ENCODE measurements around the gene ECEL1. TPM values are rescaled to one million over a fixed set of nuclear protein-coding genes. Genes with fewer than 3 reads are reported as not detected.

ECEL1 gene
- total RNA-seq, 2 experiments from 2014 or later, result not detected

DNA sequence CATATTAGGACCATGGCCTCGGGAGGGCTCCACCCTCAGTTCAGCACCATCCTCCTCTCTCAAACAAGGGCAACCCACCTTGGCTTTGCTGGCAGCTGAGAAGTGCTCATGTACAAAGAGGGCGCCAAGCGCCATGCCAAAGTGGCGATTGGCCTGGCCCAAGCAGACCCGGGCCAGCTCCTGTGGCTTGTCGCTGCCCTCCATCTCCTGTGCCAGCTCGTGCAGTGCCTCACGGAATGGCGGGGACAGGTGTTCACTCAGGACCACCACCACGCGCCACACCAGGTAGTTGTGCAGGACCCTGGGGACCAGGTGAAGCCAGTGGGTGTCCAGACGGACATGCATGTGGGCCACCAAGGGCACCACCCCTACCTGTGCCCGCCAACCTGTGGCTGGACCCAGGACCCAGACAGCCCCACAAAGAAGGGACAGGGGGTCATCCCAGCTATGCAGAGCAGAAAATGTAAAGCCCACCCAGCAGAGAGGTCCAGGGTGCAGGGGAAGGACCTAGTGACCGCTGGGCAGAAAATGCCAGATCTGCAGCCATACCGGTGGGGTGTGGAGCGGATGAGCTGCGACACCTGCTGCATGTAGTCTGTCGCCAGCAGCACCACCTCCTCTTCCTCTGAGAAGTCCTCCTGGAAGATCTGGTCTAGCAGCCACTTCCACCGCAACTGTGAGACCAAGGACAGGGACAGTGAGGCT, 3.6 kb downstream of the ECEL1 start:
- H3K4me1 Mint-ChIP-seq (ENCODE audit: low read depth), result peaks cover 5% of the 10 kb centered on the region
- no peak for ATAC-seq
- POLR2A ChIA-PET, result no interaction called here
- CTCF ChIA-PET, result no interaction called here
- no peak overlapping the region for H3K27ac Mint-ChIP-seq
- no peaks in the 10 kb centered on the region for H3K9me3 Mint-ChIP-seq (ENCODE audit: insufficient read depth)
- peaks cover 32% of the 10 kb centered on the region for H3K27me3 Mint-ChIP-seq (ENCODE audit: low read depth)
- DNase-seq, result no peak
- H3K4me3 Mint-ChIP-seq, result no peak overlapping the region
- H3K36me3 Mint-ChIP-seq (ENCODE audit: low read depth), result no peaks in the 10 kb centered on the region

DNA sequence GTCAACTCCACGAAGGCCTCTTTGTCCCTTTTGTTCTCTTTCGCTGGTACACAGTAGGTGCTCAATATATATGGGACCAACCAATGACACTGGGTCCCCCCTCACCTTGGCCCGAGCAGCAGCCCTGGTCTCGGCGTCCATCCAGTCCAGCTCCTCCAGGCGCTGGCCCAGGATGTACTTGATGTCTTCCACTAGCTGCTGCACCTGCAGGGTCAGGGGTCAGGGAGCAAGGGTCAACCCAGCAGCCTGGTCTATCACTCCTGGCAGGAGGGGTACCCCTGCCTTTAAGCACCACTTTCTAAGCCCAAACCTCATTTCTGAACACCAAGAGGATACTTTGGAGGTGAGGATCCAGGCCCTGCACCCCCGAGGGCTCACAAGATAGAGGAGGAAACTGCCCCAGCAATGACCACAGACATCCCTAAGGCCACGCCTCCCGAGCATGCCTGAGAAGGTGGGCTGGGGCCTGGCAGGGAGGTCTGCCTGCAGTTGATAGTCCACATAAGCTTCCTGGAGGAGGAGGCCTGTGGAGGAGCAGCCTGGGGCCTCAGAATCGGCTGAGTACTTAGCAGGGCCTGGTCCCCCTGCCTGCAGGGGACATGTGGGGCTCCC, 4.2 kb downstream of the ECEL1 start:
- CTCF ChIA-PET, result no interaction called here
- no peaks in the 10 kb centered on the region for H3K9me3 Mint-ChIP-seq (ENCODE audit: insufficient read depth)
- H3K4me1 Mint-ChIP-seq (ENCODE audit: low read depth), result peaks cover 5% of the 10 kb centered on the region
- no peak for DNase-seq
- H3K36me3 Mint-ChIP-seq (ENCODE audit: low read depth), result no peaks in the 10 kb centered on the region
- H3K27me3 Mint-ChIP-seq (ENCODE audit: low read depth), result peaks cover 25% of the 10 kb centered on the region
- H3K4me3 Mint-ChIP-seq, result no peak overlapping the region
- POLR2A ChIA-PET, result no interaction called here
- no peak overlapping the region for H3K27ac Mint-ChIP-seq
- ATAC-seq, result no peak

DNA sequence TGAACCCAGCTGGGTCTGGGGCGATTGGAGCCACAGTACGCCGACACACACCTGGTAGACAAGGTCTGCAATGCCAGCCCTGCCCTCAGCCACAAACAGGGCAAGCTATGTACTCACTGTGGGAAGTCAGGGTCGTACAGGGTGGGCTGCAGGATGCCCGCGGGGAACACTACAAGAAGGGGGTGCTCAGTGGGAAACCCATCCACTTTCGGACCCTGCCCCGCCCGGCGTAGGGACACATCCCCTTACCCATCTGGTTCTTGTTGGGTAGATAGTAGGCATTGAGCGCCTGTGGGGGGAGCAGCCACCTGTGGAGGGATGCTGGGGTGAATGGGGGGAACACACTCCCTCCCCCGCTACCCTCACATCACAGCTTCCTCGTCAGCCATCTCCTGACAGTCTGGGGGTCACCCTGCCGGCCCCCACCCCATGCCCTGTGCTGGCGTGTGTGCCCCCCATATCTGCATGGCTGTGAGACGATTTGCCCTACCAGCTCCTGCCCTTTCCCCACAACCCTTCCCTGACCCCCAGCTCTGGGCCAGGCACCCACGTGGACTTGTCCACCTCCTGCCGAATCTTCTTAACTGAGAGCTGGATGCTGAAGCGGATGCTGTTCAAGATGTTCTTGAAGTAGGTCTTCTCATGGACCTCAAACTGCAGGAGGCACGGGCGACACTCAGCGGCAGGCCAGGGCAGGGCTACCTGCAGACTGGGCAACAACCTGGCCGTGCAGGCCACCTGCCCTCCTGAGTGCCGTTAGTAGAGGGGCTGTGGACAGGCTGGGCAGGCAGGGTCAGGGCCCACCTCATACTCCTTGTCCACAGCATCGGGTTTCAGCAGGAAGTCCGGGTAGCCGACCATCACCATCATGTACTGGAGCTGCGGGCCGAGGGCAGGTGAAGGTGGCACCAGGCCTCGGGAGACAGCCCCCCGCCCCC, 5.1 kb downstream of the ECEL1 start:
- Mint-ChIP-seq H3K27me3 (ENCODE audit: low read depth) (peaks cover 20% of the 10 kb centered on the region), H3K4me1 (ENCODE audit: low read depth) (peaks cover 5% of the 10 kb centered on the region), H3K9me3 (ENCODE audit: insufficient read depth) (no peaks in the 10 kb centered on the region), H3K4me3 (no peak overlapping the region), H3K36me3 (ENCODE audit: low read depth) (no peaks in the 10 kb centered on the region), H3K27ac (no peak overlapping the region)
- ChIA-PET POLR2A (no interaction called here), CTCF (no interaction called here)
- ATAC-seq (no peak), DNase-seq (no peak)

DNA sequence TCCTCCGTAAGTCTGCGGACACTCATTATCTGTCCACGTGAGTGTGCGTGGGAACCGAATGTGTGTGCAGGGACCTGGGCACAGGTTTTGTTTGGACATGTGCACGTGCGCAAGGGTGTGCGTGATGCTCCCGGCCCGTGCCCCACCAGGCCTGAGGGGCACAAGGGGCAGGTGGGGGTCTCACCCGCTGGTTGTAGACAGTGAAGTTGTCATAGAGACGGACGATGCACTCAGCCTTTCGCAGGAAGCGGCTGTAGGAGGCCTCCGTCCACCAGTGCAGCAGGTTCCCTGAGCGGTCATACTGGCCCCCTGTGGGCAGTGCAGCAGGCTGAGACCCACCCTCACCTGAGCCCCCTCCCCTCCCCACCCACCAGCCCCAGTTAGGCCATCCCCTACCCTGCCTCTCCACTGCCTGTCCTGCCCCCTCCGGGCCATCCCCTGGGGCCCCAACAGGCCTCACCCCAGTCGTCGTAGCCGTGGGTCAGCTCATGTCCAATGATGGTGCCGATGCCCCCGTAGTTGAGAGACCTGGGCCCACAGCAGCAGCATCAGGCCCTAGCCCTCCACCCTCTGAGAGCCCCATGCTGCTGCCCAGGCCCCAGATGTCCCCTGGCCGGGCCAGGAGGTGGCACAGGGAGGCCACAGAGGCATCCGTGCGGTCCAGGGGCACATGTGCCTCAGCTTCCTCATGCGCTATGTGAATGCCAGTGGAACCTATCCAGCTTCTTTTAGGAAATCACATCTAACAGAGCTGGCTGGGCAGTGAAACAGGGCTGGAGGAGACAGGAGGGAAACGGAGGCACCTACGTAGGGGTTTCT, 6.1 kb downstream of the ECEL1 start:
- peaks cover 15% of the 10 kb centered on the region for H3K27me3 Mint-ChIP-seq (ENCODE audit: low read depth)
- H3K9me3 Mint-ChIP-seq (ENCODE audit: insufficient read depth), result no peaks in the 10 kb centered on the region
- POLR2A ChIA-PET, result no interaction called here
- no peak overlapping the region for H3K27ac Mint-ChIP-seq
- CTCF ChIA-PET, result no interaction called here
- no peaks in the 10 kb centered on the region for H3K36me3 Mint-ChIP-seq (ENCODE audit: low read depth)
- DNase-seq, result no peak
- no peak for ATAC-seq
- no peak overlapping the region for H3K4me3 Mint-ChIP-seq
- peaks cover 5% of the 10 kb centered on the region for H3K4me1 Mint-ChIP-seq (ENCODE audit: low read depth)

DNA sequence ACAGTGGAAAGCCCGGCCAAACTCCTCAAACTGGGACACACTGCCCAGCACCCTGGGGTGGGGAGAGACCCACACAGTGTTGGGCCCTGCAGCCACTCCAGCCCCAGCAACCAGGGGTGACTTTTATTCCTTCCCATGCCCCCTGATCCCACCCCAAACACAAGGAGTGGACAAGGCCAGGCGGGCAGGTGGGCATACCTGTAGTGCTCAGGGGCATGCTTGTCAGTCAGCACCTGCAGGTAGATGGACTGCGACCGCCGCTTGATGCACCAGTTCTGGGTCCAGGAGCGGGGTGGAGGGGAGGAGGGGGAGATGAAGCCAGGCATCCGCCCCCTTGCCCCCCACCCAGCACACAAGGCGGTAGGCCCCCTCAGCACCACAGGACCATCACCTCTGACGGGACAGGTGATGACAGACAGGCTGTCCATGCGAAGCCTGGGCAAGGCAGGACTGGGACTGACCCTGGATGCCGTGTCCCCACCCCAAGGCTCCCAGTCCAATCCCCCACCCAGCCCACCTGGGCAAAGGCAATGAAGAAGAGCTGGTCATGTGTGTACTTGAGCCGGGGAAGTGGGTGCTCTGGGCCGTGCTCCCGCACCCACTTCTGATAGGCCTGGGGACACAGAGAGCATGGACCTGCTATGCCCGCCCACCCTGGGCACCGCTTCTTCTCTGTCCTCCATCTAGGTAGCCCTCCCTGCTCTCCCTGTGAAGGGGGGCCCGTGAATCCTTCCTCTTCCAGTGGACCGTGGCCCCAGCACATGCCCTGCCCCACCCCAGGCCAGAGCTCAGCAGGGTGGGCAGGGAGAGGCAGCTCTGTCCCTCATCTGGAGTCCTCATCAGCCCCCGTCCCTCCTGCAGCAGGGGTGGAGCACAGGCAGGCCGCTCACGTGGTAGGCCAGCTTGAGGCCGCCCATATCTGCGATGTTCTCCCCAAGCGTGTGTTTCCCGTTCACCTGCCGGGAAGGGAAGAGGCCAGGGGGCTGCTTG, 7.1 kb downstream of the ECEL1 start:
- CTCF ChIA-PET, result no interaction called here
- peaks cover 5% of the 10 kb centered on the region for H3K4me1 Mint-ChIP-seq (ENCODE audit: low read depth)
- H3K9me3 Mint-ChIP-seq (ENCODE audit: insufficient read depth), result no peaks in the 10 kb centered on the region

DNA sequence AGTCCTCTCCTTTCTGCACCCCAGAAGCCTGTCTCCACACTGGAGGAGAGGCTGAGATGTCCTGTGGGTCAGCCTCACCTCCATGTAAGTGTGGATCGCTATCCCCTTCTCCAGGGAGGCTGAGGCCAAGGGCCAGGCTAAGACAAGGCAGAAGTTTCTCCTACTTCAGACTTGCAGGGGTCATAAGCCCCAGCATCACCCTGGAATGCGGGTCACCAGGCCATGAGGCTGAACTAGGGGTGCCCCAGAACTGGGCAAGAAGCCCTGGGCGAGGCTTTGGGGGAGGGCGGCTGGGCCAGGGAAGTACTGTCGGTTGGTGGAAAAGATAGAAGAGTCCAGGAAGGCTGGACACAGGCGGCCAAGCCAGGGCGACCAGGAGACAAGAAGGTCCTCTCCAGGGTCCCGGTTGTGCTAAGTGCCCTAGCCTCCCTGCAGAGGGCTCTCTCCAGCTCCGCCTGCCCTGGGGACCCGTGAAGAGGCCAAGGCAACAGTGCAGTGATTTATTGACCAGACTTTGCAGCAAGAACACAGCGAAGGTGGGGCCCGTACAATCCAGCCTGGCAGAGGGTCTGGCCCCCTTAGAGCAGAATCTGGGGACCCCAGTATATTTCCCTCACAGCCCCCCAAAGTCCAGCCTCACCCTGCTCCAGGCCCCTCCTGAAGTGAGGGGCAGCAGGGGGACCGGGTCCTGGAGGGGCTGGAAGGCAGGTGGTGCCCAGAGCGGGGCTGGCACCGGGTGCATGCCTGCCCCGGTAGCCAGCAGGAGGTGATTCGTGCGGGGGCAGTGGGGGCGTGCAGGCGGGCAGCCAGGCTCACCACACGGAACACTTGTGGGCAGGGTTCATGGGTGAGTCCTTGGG, 8.1 kb downstream of the ECEL1 start:
- CTCF ChIA-PET, result no interaction called here

More for the DNA sequence above, 7.1 kb downstream of the ECEL1 start:
- Mint-ChIP-seq H3K4me3 (no peak overlapping the region), H3K27me3 (ENCODE audit: low read depth) (peaks cover 15% of the 10 kb centered on the region), H3K36me3 (ENCODE audit: low read depth) (no peaks in the 10 kb centered on the region), H3K27ac (no peak overlapping the region)
- ATAC-seq (no peak), DNase-seq (no peak)
- POLR2A ChIA-PET, result no interaction called here

DNA sequence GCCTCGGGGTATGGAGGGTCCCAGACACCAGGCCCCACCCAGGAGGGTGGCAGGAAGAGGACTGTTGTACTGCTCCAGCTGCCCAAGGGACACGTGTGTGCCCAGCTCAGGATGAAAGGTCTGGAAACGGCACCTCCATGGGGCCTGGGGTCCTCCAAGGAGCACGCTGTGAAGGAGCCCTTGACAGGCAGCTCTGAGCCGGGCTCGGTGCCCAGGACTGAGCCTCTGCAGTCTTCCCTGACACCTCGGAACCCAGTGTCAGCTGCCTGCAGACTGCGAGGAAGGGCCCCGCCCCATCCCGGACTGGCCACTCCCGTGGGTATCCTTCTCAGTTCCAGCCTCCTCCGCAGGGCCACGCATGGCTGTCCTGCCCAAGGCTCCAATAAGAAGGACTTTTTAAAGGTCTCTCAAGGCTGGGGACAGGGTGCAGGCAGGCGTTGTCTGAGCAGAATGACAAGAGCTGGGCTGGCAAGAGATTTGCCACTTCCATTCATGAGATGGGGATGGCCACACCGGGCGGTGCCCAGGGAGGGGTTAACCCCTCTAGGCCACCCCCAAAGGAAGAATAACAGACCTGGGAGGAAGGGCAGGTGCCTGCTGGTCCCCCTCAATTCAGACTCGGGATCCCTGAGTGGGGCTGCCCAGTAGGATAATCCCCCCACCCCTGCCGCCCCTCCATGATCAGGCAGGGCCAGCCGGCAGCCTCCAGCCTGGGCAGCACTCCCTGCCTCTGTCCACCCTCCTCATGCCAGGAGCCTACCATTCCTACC, 8.9 kb downstream of the ECEL1 start:
- Mint-ChIP-seq H3K4me1 (ENCODE audit: low read depth) (no peaks in the 10 kb centered on the region), H3K27ac (no peak overlapping the region)

More for the DNA sequence above, 8.1 kb downstream of the ECEL1 start:
- no peaks in the 10 kb centered on the region for H3K36me3 Mint-ChIP-seq (ENCODE audit: low read depth)
- ATAC-seq (no peak), DNase-seq (no peak)
- H3K9me3 Mint-ChIP-seq (ENCODE audit: insufficient read depth), result no peaks in the 10 kb centered on the region
- POLR2A ChIA-PET, result no interaction called here
- peaks cover 5% of the 10 kb centered on the region for H3K27me3 Mint-ChIP-seq (ENCODE audit: low read depth)
- no peak overlapping the region for H3K27ac Mint-ChIP-seq
- H3K4me3 Mint-ChIP-seq, result no peak overlapping the region
- H3K4me1 Mint-ChIP-seq (ENCODE audit: low read depth), result no peaks in the 10 kb centered on the region

DNA sequence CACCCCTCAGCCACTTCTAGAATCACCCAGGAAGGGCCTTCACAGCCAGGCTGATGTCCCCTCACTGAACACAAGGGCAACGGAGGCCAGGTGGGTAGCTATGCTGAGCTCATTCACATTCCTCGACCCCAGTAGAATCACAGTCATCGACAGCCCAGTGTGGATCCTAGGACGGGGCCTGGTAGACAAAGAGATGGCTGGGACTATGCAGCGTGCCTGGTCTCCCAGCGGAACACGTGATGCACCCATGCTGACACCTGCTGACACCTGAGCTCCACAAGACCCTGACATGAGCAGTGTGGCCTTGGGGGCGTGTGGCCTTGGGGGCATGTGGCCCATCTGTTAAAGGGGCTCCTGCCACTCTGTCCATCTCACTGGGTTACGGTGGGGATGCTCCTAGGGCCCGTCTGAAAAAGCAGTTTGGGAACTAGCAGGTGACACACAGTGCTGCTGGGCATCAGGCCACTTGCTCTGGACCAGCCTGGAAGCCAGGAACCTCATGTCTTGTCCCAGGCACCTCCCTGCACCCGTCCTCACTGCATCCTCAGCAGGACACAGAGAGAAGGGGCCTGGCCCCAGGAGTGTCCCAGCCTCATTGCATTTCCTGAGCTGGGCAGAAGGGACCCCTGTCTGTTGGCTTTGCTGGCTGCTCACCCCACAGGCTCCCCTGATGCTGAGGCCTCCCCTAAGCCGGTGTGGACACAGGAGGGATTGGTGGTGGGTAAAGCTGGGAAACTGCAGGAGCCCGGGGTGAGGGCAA, 9.7 kb downstream of the ECEL1 start:
- ATAC-seq (no peak), DNase-seq (no peak)
- Mint-ChIP-seq H3K36me3 (ENCODE audit: low read depth) (no peaks in the 10 kb centered on the region), H3K4me1 (ENCODE audit: low read depth) (no peaks in the 10 kb centered on the region), H3K9me3 (ENCODE audit: insufficient read depth) (no peaks in the 10 kb centered on the region), H3K4me3 (no peak overlapping the region), H3K27me3 (ENCODE audit: low read depth) (peaks cover 3% of the 10 kb centered on the region), H3K27ac (no peak overlapping the region)
- ChIA-PET POLR2A (no interaction called here), CTCF (interaction anchor here (1.2 kb wide), 1 partner anchor 31 kb away, joined by 3 read pairs; no protein-coding TSS in a partner anchor)

More for the DNA sequence above, 8.9 kb downstream of the ECEL1 start:
- Mint-ChIP-seq H3K36me3 (ENCODE audit: low read depth) (no peaks in the 10 kb centered on the region), H3K9me3 (ENCODE audit: insufficient read depth) (no peaks in the 10 kb centered on the region), H3K27me3 (ENCODE audit: low read depth) (no peaks in the 10 kb centered on the region), H3K4me3 (no peak overlapping the region)
- POLR2A ChIA-PET, result no interaction called here
- ATAC-seq, result no peak
- no peak for DNase-seq
- CTCF ChIA-PET, result no interaction called here

DNA sequence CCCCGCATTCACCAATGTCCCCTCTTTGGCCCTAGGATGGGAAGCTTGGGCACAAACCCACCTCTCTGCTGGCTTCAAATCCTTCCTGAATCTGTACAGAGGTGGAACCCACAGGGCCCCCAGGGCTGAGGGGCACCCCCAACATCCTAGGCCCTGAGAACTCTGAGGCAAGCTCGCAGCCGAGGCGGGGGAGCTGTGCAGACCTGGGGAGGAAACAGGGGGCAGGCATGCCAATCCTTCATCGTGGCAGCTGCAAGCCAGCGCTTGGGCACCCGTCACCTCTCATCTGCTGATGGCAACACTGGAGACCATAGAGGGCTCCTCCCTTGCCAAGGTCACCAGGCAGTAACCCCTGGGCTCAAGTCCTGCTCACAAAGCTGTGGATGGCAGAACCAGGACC, 10.8 kb downstream of the ECEL1 start:
- H3K27me3 Mint-ChIP-seq (ENCODE audit: low read depth), result peaks cover 11% of the 10 kb centered on the region
- no peaks in the 10 kb centered on the region for H3K36me3 Mint-ChIP-seq (ENCODE audit: low read depth)
- DNase-seq (no peak), ATAC-seq (no peak)
- CTCF ChIA-PET, result interaction anchor here (1.2 kb wide), 1 partner anchor 30 kb away, joined by 3 read pairs; no protein-coding TSS in a partner anchor
- no peak overlapping the region for H3K4me3 Mint-ChIP-seq
- no peaks in the 10 kb centered on the region for H3K9me3 Mint-ChIP-seq (ENCODE audit: insufficient read depth)
- POLR2A ChIA-PET, result no interaction called here
- no peaks in the 10 kb centered on the region for H3K4me1 Mint-ChIP-seq (ENCODE audit: low read depth)
- H3K27ac Mint-ChIP-seq, result no peak overlapping the region

Data from activated CD8-positive, alpha-beta T cell treated with anti-CD3 and anti-CD28 coated beads, Interleukin-2, amount 10 ng/mL, durations not matched to agents 7 days and 5 days (primary cell).